ENCODE results near the gene SLC30A5. TPM values are rescaled to one million over a fixed set of nuclear protein-coding genes. Genes with fewer than 3 reads are reported as not detected.

Gene SLC30A5

Small RNAs within 50 kb of the gene (small RNA-seq; reads per million reads assigned to genes)
- gene SNORA50D (ENCODE audit: low read depth) = not detected
- gene SUMO2P4 (ENCODE audit: low read depth) = not detected
